Measurements from ENCODE around the gene MEMO1.
"Not testable (repeated sequence)": the region's sequence is repeated elsewhere in the genome, so short reads cannot be mapped to it uniquely, and the experiment has no call there.

The MEMO1 gene

DNA sequence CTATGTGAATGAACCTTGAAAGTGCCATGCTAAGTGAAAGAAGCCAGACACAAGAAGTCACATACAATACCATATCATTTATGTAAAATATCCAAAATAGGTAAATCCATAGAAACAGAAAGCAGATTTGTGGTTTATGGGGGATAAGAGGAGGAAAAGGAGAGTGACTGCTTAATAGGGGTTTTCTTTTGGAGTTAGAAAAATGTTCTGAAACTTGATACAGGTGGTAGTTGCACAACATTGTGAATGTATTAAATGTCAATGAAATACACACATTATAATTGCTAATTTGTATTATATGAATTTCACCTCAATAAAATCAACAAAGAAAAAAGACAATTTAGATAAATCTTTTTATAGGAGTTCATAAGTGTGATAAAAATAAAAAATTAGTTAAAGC is 37.1 kb downstream of the MEMO1 start:
- in situ Hi-C loops (cut with HindIII; ENCODE audit: low pct_ligation_motif_present, low sequenced_read_pairs), result no loop called here
- TF ChIP-seq CTCF (IDR thresholded peaks at IDR 0.05; ENCODE audit: low read depth, low read length, missing control alignments), result no peak
- no peak overlapping the region for H3K27ac ChIP-seq
- no peaks in the 10 kb centered on the region for H3K36me3 ChIP-seq (replicated peaks)
- H3K4me3 ChIP-seq (ENCODE audit: low read depth, low read length), result no peak overlapping the region
- no peaks in the 10 kb centered on the region for H3K27me3 ChIP-seq (replicated peaks)
- DNase-seq, result no peak

DNA sequence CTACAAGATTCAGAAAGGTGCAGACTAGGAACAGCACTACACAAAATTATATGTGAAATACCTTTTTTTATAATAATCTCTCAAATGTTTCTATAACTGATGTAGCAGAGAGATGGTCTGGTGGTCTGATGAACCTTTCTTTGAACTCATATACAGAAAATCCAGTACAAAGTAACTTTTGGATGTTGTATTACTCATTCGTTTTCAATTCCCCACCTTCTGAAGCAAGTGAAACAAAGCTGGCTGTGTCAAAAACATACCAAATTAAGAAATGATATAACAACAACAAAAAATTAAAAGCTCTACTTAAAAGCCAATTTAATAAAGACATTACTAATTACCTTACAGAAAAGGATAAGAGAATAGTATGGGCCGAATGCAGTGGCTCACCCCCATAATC is 38.7 kb downstream of the MEMO1 start:
- Histone ChIP-seq H3K27ac (no peak overlapping the region), H3K4me3 (ENCODE audit: low read depth, low read length) (no peak overlapping the region), H3K27me3 (replicated peaks) (no peaks in the 10 kb centered on the region), H3K36me3 (replicated peaks) (no peaks in the 10 kb centered on the region)
- in situ Hi-C loops (cut with HindIII; ENCODE audit: low pct_ligation_motif_present, low sequenced_read_pairs), result no loop called here
- DNase-seq, result no peak
- no peak for TF ChIP-seq CTCF (IDR thresholded peaks at IDR 0.05; ENCODE audit: low read depth, low read length, missing control alignments)

GRCh38 chr2:31969178-31969577 is 41.6 kb downstream of the MEMO1 start:
- TF ChIP-seq CTCF (IDR thresholded peaks at IDR 0.05; ENCODE audit: low read depth, low read length, missing control alignments), result no peak
- no peak overlapping the region for H3K27ac ChIP-seq
- no peak for DNase-seq
- H3K36me3 ChIP-seq (replicated peaks), result no peaks in the 10 kb centered on the region
- H3K4me3 ChIP-seq (ENCODE audit: low read depth, low read length), result no peak overlapping the region
- in situ Hi-C loops (cut with HindIII; ENCODE audit: low pct_ligation_motif_present, low sequenced_read_pairs), result no loop called here
- no peaks in the 10 kb centered on the region for H3K27me3 ChIP-seq (replicated peaks)

DNA sequence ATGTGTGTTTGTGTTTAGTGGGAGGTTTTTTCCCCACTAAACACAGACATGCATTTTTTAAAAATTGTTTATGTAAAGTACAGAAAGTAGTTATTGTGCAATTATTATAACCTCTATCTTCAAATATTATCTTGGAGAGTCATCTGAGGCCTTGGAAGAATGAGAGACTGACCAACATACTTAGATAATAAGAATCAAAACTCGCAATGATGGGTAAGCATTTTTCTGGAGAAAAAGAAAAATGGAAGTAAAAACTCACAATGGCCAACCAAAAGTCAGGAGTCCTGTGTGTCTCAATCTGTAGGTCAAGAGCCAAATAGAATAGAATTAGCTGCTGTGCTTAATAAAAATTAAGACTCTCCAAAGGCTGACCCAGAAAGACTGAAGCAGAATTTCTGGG is 43.0 kb downstream of the MEMO1 start:
- no peak for DNase-seq
- Histone ChIP-seq H3K27me3 (replicated peaks) (no peaks in the 10 kb centered on the region), H3K27ac (no peak overlapping the region), H3K4me3 (ENCODE audit: low read depth, low read length) (no peak overlapping the region), H3K36me3 (replicated peaks) (no peaks in the 10 kb centered on the region)
- no peak for TF ChIP-seq CTCF (IDR thresholded peaks at IDR 0.05; ENCODE audit: low read depth, low read length, missing control alignments)
- in situ Hi-C loops (cut with HindIII; ENCODE audit: low pct_ligation_motif_present, low sequenced_read_pairs), result no loop called here

GRCh38 chr2:31966402-31966801 is 44.4 kb downstream of the MEMO1 start:
- H3K36me3 ChIP-seq (replicated peaks); in situ Hi-C loops (cut with HindIII; ENCODE audit: low pct_ligation_motif_present, low sequenced_read_pairs); H3K4me3 ChIP-seq (ENCODE audit: low read depth, low read length): not testable (repeated sequence)

DNA sequence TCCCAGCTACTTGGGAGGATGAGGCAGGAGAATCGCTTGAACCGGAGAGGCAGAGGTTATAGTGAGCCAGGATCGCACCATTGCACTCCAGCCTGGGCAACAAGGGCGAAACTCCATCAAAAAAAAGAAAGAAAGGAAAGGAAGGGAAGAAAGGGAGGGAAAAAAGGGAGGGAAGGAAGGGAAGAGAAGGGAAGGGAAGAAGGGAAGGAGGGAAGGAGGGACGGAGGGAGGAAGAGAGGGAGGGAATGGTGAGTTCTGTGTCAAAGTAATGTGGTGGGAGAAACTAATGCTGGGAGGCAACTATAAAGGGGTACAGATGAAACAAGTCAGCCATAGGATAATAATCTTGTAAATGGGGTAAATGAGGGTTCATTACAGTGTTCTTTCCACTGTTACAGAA is 45.7 kb downstream of the MEMO1 start:
- no peak for DNase-seq
- in situ Hi-C loops (cut with HindIII; ENCODE audit: low pct_ligation_motif_present, low sequenced_read_pairs), result no loop called here
- H3K27me3 ChIP-seq (replicated peaks), result no peaks in the 10 kb centered on the region
- no peak overlapping the region for H3K27ac ChIP-seq
- no peaks in the 10 kb centered on the region for H3K36me3 ChIP-seq (replicated peaks)
- H3K4me3 ChIP-seq (ENCODE audit: low read depth, low read length), result no peak overlapping the region
- TF ChIP-seq CTCF (IDR thresholded peaks at IDR 0.05; ENCODE audit: low read depth, low read length, missing control alignments), result no peak

More at GRCh38 chr2:31966402-31966801, 44.4 kb downstream of the MEMO1 start:
- H3K27me3 ChIP-seq (replicated peaks); DNase-seq; H3K27ac ChIP-seq: not testable (repeated sequence)

Data from brain microvascular endothelial cell (primary cell).